DOHH2 (cell line): ENCODE measurements around the gene OGG1.

Experiments used
- EZH2phosphoT487 ChIP-seq: fragments of 200-600 bp; sonication (generic); IDR thresholded peaks from 2 replicates; pipeline ENCODE4 v1.6.1; 2017; ENCODE audit warnings: borderline replicate concordance, mild to moderate bottlenecking, antibody characterized with exemption, low read length, moderate library complexity, mixed read lengths
- TF ChIP-seq, protein P1 (sequence below): fragments of 200-600 bp; sonication (generic); IDR thresholded peaks from one replicate; pipeline ENCODE4 v1.5.1; 2014; ENCODE audit warnings: antibody characterized with exemption, mild to moderate bottlenecking, low read depth, low read length; ENCODE audit not compliant: poor library complexity, severe bottlenecking

DNA sequence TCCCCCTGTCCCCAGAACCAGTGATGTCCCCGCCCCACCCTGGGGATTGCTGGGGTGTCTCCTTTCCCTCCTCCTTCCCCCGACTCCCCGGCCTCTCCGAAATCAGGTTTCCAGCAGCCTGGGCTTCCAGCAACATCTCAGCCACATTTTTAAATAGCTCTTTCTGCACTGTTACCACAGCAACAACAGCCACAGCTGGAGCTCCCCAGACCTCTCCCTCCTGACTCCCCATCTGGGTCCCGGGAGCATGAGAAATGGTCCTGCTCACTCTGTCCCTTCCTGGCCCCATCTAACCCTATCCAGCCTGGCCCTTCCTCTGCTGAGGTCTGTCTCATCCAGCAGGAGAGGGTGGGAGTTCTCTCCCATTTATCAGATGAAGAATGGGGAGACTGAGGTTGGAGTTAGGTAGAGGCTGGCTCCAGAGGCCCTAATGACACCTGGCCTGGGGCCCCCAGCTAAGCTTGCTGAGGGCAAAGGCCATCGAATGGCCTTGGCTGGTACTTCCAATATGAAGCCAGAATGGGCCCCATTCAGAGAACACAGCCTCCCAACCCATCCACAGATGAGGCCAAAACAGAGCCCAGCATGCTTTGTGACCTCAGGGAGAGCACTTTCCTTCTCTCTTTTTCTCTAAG, 18.5 kb downstream of the OGG1 start:
- TF ChIP-seq, protein P1, sequence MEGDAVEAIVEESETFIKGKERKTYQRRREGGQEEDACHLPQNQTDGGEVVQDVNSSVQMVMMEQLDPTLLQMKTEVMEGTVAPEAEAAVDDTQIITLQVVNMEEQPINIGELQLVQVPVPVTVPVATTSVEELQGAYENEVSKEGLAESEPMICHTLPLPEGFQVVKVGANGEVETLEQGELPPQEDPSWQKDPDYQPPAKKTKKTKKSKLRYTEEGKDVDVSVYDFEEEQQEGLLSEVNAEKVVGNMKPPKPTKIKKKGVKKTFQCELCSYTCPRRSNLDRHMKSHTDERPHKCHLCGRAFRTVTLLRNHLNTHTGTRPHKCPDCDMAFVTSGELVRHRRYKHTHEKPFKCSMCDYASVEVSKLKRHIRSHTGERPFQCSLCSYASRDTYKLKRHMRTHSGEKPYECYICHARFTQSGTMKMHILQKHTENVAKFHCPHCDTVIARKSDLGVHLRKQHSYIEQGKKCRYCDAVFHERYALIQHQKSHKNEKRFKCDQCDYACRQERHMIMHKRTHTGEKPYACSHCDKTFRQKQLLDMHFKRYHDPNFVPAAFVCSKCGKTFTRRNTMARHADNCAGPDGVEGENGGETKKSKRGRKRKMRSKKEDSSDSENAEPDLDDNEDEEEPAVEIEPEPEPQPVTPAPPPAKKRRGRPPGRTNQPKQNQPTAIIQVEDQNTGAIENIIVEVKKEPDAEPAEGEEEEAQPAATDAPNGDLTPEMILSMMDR = no peak
- no peak for TF ChIP-seq EZH2phosphoT487
